A673 (cell line): ENCODE results near the gene RPS2. TPM values are rescaled to one million over a fixed set of nuclear protein-coding genes. Genes with fewer than 3 reads are reported as not detected.
"Not testable (repeated sequence)": the region's sequence is repeated elsewhere in the genome, so short reads cannot be mapped to it uniquely, and the experiment has no call there.

Source experiments
- BruUV-seq: library from RNA; stranded (reverse); fragments of 400-500 nt; replicated peaks from 2 replicates; lab custom pipeline; 2021; lab: Mats Ljungman, UMichigan
- CTCF ChIA-PET: fragments of 300-600 bp; sonication (Branson Sonifier 250); formaldehyde crosslinking; loops from one replicate; lab custom pipeline; 2022; ENCODE audit warnings: antibody characterized with exemption; lab: Charles Lee
- POLR2A ChIA-PET: fragments of 300-600 bp; sonication (Branson Sonifier 250); formaldehyde crosslinking; loops from one replicate; lab custom pipeline; 2022; ENCODE audit warnings: antibody characterized with exemption; ENCODE audit not compliant: low non-redundant PET; lab: Charles Lee
- DNase-seq: peaks from one replicate; pipeline ENCODE4 v3.0.0-alpha.2; 2015; ENCODE audit warnings: low spot score
- H3K27ac ChIP-seq: fragments of 200-600 bp; sonication (generic); 2 replicates; pipeline ENCODE4 v1.5.1; 2016; ENCODE audit warnings: mixed run types, low read depth, mild to moderate bottlenecking, mixed read lengths, antibody characterized with exemption, low read length; ENCODE audit not compliant: poor library complexity, severe bottlenecking
- H3K27me3 ChIP-seq: fragments of 200-600 bp; sonication (generic); replicated peaks from 2 replicates; pipeline ENCODE4 v1.6.1; 2017; ENCODE audit warnings: mixed run types, low read depth, mild to moderate bottlenecking, mixed read lengths, antibody characterized with exemption, low read length; ENCODE audit not compliant: insufficient read depth, poor library complexity
- H3K36me3 ChIP-seq: fragments of 200-600 bp; sonication (generic); 2 replicates; pipeline ENCODE4 v1.6.1; 2016; ENCODE audit warnings: mixed run types, mild to moderate bottlenecking, mixed read lengths, antibody characterized with exemption, low read length; ENCODE audit not compliant: insufficient read depth, poor library complexity, severe bottlenecking
- H3K4me1 ChIP-seq: fragments of 200-600 bp; sonication (generic); 2 replicates; pipeline ENCODE4 v1.6.1; 2017; ENCODE audit warnings: mixed run types, mild to moderate bottlenecking, mixed read lengths, antibody characterized with exemption, low read length; ENCODE audit not compliant: insufficient read depth, poor library complexity, severe bottlenecking
- H3K4me3 ChIP-seq: fragments of 200-600 bp; sonication (generic); 2 replicates; pipeline ENCODE4 v1.5.1; 2016; ENCODE audit warnings: low read depth, mixed run types, mild to moderate bottlenecking, mixed read lengths, low read length; ENCODE audit not compliant: poor library complexity, severe bottlenecking
- H3K9me3 ChIP-seq: fragments of 200-600 bp; sonication (generic); 2 replicates; pipeline ENCODE4 v1.6.1; 2016; ENCODE audit warnings: mixed run types, low read depth, mild to moderate bottlenecking, mixed read lengths, antibody characterized with exemption, low read length; ENCODE audit not compliant: poor library complexity, severe bottlenecking
- EZH2 ChIP-seq: fragments of 200-600 bp; sonication (generic); IDR thresholded peaks from 2 replicates; pipeline ENCODE4 v1.6.1; 2017; ENCODE audit warnings: borderline replicate concordance, low read depth, mild to moderate bottlenecking, mixed read lengths, antibody characterized with exemption, low read length; ENCODE audit not compliant: poor library complexity, severe bottlenecking
- intact Hi-C: fragments of 100-400 bp; cut with micrococcal nuclease; formaldehyde crosslinking; loops from one replicate; pipeline ENCODE4 v1.10.0; 2022; ENCODE audit not compliant: unreplicated experiment
- total RNA-seq: library from RNA; stranded (reverse); gene quantifications from 2 replicates; pipeline ENCODE4 v1.2.3, GENCODE V29; 2021
- TF ChIP-seq, protein P1 (sequence below): fragments of 300-800, 200-600 bp; sonication (generic); conservative IDR thresholded peaks from 2 replicates; pipeline ENCODE4 v1.5.1; 2017; ENCODE audit warnings: low read depth, mild to moderate bottlenecking, antibody characterized with exemption, low read length, moderate library complexity, mixed read lengths

The RPS2 gene
- total RNA-seq, 1 experiment from 2014 or later: 3,326 TPM

DNA sequence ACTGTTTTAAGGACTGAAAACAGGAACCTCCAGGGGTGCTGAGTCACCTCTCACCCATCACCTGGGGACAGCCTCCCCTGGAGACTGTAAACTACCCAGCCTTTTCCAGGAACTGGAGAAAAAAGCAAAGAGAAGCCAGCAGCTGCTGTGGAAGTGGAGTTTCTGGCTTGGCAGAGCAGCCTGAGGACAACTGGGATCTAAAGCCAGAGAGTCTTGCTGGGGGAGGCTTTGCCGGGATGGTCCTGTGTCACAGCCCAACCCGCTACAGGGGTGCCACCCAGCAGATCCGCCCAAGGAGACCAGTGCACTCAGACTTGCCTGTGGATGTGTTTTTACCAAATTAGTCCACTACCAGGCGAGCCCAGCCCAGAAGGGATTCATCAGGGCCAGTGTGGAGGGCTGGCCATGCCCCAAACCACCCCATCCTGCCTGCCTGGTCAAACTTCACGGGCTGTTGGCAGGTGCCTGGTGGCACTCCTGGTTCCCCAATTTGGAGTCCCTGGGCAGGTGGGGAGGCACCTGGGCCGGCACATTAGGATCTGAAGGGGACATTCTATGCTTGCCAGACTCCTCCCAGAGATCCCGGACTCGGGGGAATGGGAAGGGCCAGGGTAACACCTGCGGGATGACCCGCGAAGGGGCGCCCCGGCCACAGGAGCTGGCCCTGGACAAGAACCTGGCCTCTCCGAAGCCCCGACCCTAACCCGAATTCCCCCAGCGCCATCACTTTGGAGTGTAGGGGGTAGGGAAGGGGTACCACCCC is 22.4 kb downstream of the RPS2 start:
- Histone ChIP-seq H3K36me3 (no peaks in the 10 kb centered on the region), H3K27ac (peak overlapping the region; percentile 73), H3K27me3 (no peaks in the 10 kb centered on the region), H3K4me3 (peak overlapping the region; percentile 73), H3K9me3 (no peaks in the 10 kb centered on the region), H3K4me1 (peaks cover 18% of the 10 kb centered on the region)
- intact Hi-C loops: no loop called here
- TF ChIP-seq EZH2: no peak
- TF ChIP-seq, protein P1, sequence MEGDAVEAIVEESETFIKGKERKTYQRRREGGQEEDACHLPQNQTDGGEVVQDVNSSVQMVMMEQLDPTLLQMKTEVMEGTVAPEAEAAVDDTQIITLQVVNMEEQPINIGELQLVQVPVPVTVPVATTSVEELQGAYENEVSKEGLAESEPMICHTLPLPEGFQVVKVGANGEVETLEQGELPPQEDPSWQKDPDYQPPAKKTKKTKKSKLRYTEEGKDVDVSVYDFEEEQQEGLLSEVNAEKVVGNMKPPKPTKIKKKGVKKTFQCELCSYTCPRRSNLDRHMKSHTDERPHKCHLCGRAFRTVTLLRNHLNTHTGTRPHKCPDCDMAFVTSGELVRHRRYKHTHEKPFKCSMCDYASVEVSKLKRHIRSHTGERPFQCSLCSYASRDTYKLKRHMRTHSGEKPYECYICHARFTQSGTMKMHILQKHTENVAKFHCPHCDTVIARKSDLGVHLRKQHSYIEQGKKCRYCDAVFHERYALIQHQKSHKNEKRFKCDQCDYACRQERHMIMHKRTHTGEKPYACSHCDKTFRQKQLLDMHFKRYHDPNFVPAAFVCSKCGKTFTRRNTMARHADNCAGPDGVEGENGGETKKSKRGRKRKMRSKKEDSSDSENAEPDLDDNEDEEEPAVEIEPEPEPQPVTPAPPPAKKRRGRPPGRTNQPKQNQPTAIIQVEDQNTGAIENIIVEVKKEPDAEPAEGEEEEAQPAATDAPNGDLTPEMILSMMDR: no peak
- ChIA-PET POLR2A (no interaction called here), CTCF (no interaction called here)
- DNase-seq: no peak
- BruUV-seq: TSS peak; percentile 50

DNA sequence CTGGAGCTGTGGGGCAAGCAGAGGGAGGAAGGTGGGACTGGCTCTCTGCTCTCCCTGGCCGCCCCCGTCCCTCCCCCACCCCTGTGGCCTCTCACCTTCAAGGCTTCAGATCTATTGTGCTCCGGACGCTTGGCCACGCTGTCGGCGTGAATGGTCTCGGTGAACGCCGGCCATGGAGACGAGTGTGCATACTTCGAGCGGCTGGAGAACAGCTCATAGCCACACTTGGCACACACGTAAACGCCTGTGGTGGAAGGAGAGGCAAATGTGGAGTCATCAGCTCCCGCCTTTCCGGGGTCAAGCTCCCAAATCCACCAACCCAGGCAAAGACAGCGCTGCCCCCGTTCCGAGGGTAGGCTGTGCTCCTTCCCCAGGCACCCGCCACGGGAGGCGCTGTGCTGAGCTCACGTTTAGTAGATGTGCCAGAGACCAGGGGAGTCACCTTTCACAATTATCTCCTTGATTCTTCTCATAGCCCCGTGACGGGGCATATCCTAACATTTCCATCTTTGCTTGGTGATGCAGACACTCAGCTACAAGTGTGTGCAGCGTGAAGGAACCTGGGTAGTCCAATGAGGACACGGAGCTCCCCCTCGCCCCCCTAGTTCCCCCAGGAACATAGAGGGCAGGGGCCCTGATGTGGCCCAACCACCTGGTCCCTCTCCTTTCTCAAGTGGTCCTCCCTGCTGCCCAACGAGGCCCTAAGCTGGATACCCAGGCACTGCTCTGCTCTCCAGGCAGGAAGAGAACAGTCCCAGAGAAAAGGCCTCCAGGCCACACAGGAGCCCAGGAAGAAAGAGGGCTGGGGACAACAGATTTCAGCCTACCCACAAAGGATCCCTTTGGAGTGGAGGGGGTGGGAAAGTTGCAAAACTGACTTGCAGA is 23.2 kb downstream of the RPS2 start:
- Histone ChIP-seq H3K27me3 (no peaks in the 10 kb centered on the region), H3K36me3 (no peaks in the 10 kb centered on the region), H3K4me3 (no peak overlapping the region), H3K9me3 (no peaks in the 10 kb centered on the region), H3K27ac (peak overlapping the region; percentile 33), H3K4me1 (peaks cover 18% of the 10 kb centered on the region)
- no TSS peak for BruUV-seq
- ChIA-PET CTCF (interaction anchor here (0.6 kb wide), 1 partner anchor 14 kb away, joined by 3 read pairs; no protein-coding TSS in a partner anchor), POLR2A (no interaction called here)
- TF ChIP-seq, protein P1: no peak
- no peak for TF ChIP-seq EZH2
- intact Hi-C loops: no loop called here
- no peak for DNase-seq

DNA sequence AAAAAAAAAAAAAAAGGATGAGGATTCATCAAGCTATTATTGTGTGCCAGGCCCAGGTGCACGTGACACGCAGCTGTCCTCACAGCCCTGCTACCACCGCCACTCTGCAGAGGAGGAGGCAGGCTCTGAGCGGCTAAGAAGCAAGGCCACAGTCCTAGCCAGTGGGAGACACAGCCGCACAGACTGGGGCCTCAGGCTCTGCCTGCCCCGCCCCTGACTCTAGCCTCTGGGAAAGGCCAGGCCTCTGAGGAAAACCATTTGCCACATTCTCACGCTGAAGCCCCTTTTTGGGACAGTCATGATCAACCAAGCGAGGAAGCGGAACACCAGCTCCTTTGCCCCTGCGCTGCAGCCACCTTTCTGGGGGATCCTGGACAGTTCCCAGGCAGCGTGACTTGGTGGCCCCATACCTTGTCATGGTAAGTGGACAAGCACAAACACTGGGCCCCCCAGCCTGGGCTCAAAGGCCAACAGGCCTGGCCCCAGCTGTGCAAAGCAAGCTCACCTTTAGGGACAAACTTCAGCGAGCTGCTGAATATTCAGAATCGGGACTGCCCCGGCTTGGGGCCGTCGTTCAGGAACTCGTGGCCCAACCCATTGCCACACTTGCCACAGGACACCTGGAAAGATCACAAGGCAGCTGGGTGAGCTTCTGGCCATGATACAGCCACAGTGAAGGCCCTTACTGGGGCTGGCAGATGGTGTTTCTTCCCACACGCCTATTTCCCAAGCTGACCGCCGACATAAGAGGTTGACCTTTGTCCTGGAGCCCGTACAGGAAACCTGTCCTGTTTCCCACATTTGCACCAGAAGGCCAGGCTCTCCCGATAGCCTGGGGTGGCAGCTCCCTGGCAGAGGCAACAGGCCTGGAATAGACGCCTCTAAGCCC is 24.1 kb downstream of the RPS2 start:
- Histone ChIP-seq H3K4me1 (peaks cover 18% of the 10 kb centered on the region), H3K36me3 (no peaks in the 10 kb centered on the region), H3K4me3 (no peak overlapping the region), H3K27me3 (no peaks in the 10 kb centered on the region), H3K9me3 (no peaks in the 10 kb centered on the region), H3K27ac (no peak overlapping the region)
- no TSS peak for BruUV-seq
- no peak for TF ChIP-seq EZH2
- TF ChIP-seq, protein P1: no peak
- POLR2A ChIA-PET: no interaction called here
- CTCF ChIA-PET: interaction anchor here (0.6 kb wide), 1 partner anchor 15 kb away, joined by 3 read pairs; no protein-coding TSS in a partner anchor
- intact Hi-C loops: no loop called here
- no peak for DNase-seq

DNA sequence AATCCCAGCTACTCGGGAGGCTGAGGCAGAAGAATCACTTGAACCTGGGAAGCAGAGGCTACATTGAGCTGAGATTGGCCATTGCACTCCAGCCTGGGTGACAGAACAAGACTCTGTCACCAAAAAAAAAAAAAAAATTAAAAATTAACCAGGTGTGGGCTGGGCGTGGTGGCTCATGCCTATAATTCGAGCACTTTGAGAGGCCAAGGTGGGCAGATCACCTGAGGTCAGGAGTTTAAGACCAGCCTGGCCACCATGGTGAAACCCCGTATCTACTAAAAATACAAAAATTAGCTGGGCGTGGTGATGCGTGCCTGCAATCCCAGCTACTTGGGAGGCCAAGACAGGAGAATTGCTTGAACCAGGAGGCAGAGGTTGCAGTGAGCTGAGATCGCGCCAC is 24.8 kb downstream of the RPS2 start:
- DNase-seq, H3K9me3 ChIP-seq, H3K36me3 ChIP-seq, H3K27me3 ChIP-seq, CTCF ChIA-PET, POLR2A ChIA-PET, BruUV-seq, H3K4me3 ChIP-seq, intact Hi-C loops, H3K27ac ChIP-seq: not testable (repeated sequence)
- H3K4me1 ChIP-seq: peaks cover 18% of the 10 kb centered on the region
